GM19372 (cell line): ENCODE measurements around the gene ZSCAN10.
A peak's percentile ranks its signal among the peaks of the same experiment; 100 is the strongest.
"Not testable (repeated sequence)": the region's sequence is repeated elsewhere in the genome, so short reads cannot be mapped to it uniquely, and the experiment has no call there.

Experiments used
- ATAC-seq: cut with Tn5 transposase; IDR thresholded peaks from one replicate; pipeline ENCODE4 v1.9.1; 2021; ENCODE audit warnings: mild to moderate bottlenecking, low read depth, moderate library complexity; ENCODE audit not compliant: unreplicated experiment

ZSCAN10 gene

DNA sequence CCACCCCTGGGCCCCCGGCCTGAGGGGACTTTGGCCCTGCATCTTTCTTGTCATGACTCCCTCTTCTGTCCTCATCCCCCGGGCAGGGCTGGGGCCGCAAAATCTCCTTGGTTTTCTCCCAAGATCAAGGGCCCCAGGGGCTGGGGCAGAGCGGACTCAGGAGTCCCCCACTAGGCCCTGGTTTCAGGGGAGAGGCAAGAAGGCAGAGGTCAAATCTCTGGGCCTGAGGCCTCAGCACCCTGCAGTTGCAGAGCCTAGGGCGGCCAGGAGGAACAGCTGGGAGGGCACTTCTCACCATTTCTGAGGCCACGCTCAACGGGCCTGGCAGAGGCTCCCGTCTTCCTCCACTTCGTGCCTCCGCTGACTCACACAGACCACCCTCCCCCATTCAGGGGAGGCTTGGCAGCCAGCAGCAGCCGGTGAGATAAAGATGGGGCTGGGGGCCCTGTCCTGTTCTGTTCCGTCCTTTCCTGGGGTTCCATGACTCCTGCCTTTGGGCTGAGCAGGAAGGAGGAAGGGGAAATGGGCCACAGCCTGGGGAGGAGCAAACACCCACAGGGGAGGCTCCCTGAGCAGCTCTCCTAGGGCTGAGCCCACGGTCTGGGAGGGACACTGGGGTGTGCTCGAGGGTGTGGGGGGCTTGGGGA lies 12.4 kb downstream of the ZSCAN10 start:
- no peak for ATAC-seq

DNA sequence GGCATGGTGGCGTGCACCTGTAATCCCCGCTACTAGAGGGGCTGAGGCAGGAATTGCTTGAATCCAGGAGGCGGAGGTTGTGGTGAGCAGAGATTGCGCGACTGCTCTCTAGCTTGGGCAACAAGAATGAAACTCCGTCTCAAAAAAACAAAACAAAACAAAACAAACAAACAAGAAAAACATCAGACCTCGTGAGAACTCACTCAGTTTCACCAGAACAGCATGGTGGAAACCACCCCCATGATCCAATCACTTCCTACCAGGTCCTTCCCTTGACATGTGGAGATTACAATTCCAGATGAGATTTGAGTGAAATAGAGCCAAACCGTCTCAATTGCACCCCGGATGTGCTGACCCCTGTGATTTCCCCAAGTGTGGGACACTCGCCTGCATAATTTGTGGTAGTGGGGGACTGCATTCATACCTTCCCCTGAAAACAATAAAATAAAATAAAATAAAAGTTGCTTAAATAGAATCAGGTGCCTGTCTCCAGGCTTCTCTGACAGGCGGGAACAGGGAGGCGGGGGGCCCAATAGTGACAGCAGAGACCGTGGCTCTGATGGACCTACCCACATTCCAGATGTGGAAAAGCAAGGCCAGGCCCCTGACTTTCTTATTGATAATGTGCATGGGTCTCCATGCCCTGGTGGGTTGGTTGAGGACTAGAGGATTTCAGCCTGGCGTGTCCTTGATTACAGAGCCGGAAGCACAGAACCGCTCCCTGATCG lies 13.1 kb downstream of the ZSCAN10 start:
- no peak for ATAC-seq

DNA sequence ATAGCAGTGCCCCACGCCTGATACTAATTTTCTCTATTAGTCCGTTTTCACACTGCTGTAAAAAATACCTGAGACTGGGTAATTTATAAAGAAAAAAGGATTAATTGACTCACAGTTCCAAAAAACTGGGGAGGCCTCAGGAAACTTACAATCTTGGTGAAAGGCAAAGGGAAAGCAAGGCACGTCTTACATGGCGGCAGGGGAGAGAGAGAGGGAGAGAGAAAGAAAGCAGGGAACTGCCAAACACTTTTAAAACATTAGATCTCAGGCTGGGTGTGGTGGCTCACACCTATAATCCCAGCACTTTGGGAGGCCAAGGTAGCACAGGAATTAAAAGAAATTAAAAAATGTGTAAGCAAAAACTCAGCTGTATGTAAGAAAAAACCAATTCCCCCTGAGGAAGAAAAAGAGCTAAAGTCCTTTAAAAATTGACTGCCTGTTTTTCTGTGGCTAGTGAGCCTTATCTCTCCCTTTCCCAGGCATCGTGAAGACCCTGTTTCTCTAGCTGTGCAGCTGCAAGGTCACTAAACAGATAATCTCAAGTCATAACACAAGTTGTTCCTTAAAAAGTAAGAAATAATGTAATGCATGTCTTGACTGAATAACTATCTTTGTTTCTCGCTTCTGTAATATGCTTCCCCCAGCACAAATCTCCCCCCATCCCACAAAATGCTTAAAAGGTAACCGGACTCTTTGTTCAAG lies 14.0 kb downstream of the ZSCAN10 start:
- ATAC-seq, result no peak

DNA sequence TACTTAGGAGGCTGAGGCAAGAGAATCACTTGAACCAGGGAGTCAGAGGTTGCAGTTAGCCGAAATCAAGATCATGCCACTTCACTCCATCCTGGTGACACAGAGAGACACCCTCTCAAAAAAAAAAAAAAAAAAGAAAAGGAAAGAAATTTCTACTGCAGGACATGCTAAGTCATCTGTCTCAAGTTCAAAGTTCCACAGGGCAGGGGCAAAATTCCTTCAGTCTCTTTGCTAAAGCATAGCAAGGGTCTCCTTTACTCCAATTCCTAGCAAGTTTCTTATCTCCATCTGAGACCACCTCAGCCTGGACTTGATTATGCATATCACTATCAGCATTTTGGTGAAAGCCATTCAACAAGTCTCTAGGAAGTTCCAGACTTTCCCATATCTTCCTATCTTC lies 14.6 kb downstream of the ZSCAN10 start:
- ATAC-seq, result no peak

DNA sequence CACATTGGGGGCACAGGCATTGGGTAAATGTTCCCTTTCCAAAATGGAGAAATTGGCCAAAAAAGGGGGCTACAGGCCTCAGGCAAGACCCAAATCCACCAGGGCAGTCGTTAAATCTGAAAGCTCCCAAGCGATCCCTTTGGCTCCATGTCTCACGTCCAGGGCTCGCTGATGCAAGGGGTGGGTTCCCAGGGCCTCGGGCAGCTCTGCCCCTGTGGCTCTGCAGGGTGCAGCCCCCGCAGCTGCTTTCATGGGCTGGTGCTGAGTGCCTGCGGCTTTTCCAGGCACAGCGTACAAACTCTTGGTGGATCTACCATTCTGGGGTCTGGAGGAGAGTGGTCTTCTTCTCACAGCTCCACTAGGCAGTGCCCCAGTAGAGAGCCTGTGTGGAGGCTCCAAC lies 15.7 kb downstream of the ZSCAN10 start:
- ATAC-seq, result not testable (repeated sequence)

DNA sequence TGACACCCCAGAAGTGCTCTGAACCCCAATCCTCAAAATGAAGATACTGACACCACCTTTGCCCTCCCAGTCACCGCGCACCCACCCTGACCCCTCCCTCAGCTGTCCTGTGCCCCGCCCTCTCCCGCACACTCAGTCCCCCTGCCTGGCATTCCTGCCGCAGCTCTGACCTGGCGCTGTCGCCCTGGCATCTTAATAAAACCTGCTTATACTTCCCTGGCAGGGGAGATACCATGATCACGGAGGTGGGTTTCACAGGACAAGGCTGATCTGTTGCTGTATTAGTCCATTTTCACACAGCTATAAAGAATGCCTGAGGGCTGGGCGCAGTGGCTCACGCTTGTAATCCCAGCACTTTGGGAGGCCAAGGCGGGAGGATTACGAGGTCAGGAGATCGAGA lies 17.1 kb downstream of the ZSCAN10 start:
- not testable (repeated sequence) for ATAC-seq

DNA sequence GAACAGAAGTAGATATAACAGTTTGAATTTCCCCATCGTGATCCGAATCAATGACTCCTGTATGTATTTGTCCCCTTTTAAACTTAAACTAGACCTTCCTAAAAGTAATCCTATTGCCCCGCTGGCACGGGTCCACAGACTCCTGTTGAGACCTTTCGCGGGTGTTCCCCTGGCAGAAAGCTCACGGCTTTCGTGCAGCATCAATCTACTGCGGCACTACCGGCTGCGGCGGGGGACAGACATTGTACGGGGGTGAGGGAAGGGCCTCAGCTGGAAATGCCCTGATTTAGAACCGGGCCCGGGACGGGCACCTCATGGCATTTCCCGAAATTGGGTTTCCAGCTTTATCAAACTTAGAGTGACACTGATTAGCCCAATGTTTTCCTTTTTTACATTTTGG lies 19.1 kb downstream of the ZSCAN10 start:
- ATAC-seq, result no peak

DNA sequence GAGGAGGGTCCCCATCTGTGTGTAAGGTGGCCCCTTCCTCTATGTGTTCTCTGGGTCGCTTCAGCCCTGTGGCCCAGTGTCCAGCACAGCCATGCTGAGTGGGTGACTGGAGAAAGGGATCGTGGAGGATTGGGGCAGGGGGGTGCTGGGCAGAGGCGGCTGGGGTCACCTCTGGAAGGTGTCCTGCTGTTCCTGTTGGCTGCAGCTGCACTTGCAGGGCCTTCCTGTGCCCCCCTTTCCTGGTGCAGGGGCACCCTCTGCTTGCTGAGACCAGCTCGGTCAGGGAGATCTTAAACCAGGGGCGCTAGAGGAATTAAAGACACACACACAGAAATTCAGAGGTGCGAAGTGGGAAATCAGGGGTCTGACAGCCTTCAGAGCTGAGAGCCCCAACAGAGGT lies 22.5 kb downstream of the ZSCAN10 start:
- ATAC-seq, result no peak

DNA sequence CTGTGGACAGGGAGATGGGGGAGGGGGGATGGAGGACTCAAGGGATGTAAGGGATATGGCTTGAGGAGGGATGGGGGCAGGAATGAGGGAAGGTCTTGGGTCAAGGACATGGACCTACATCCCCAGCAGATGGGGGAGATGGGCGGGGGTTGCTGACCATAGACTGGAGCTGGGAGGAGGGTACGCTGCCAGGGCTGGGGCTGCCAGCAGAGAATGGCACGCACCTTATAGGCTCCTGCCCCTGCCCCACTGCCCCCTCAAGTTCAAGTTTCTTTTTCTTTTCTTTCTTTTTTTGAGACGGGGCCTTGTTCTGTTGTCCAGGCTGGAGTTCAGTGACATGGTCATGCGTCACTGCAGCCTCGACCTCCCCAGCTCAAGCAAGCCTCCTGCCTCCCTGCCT lies 23.1 kb downstream of the ZSCAN10 start:
- not testable (repeated sequence) for ATAC-seq

DNA sequence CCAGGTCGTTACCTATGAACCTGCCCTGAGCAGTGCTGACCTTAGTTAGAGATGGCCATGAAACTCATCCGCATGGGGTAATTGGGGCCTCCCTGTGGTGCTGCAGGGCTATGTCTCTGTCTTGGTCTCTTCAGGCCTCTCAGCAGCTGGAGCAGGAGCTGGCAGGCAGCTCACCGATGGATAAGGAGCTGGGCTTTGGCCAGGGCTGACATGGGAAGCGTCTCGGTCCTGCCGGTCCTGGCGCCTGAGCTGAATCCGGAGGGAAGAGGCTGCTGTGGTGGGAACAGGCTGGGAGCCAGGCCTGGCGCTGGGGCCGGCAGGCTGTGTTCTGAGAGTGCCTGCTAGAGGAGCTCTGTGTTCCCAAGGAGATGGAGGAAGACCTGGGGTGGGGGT lies 23.6 kb downstream of the ZSCAN10 start:
- no peak for ATAC-seq

DNA sequence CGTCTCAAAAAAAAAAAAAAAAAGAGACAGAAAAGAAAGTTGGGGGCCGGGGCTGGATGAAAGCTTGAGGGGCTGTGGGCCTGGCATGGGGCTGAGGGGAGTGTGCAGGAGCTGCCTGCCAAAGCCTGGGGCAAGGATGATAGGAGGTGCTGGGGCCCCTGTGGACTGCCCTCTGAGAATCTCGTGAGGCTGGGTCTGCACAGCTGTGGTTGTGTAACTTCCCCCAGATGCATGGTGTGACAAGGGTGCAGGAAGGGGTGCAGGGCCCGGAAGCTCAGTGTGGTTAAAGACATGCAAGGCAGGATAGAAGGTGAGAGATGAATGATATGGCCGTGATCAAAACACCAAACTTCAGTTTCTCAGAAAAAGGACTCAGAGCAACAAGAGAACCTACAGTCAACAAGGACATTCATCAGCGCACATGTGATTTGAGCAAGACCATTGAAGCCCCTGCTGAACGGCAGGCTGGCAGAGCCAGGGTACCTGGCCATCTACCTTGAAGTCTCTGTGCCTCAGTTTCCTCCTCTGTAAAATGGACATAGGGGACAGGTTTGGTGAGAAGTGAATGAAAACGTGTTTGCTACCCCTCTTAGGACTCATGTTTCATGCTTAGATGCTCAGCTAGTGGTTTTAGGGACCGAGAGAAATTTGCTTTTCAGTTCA lies 24.1 kb downstream of the ZSCAN10 start:
- ATAC-seq, result peak; percentile 53

DNA sequence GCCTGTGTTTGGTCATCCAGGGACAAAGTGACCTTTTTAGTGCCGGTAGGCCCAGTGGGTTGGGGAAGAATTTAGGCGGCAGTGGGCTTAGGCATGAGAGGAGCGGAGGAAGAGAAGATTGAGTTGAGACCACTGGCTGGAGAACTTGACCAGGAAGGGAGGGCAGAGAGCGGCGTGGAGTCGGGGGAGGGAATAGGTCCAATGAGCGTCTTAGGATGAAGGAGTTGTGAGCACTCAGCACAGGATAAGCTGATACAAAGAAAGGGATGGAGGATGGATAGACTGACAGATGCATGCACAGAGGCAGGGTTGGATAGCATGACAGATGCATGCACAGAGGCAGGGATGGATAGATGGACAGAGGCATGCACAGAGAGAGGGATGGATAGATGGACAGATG lies 25.6 kb downstream of the ZSCAN10 start:
- no peak for ATAC-seq

DNA sequence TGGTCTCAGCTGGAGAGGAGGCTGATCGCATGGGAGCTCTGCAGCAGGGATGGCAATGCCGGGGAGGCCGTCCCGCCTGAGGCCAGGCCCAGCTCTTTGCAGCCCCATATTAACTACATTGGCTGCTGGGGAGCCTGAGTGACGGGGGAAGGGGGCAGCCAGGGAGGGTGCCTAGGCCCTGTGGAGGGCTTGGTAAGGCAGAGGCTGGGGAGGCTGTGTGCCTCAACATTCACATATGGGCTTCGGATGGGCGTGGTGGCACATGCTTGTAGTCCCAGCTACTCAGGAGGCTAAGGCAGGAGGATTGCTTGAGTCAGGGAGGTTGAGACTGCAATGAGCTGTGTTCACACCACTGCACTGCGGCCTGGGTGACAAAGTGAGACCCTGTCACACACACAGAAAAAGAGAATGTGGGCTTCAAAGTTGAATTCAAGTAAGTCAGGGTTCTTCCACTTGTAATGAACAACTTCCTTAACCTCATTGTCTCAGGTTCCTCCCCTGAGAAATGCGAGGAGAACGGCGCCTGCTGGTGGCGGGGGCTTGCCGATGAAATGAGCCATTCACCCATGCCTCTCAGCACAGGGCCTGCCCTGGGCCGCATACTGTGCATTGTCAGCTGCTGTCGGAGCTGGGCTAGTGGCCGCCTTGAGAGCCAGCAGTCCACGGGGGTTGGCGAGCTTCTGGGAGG lies 26.4 kb downstream of the ZSCAN10 start:
- not testable (repeated sequence) for ATAC-seq

DNA sequence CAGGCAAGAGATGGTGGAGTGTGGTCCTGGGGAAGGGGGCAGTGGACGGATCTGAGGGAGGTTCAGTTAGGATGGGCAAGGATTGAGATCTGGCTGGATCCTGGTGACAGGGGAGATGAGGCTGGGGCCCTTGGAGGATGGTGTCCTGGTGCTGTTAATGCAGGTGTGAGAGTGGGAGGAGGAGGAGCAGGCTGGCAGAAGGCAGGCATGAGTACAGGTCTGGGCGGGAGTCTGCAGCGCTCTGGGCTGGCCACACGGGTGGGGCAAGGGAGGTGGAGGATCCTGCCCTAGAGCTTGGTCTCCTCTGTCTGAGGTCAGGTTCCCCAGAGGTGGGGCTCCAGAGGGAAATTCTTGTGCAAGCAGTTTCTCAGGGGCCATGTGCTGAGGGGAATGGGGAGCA lies 26.9 kb downstream of the ZSCAN10 start:
- not testable (repeated sequence) for ATAC-seq

DNA sequence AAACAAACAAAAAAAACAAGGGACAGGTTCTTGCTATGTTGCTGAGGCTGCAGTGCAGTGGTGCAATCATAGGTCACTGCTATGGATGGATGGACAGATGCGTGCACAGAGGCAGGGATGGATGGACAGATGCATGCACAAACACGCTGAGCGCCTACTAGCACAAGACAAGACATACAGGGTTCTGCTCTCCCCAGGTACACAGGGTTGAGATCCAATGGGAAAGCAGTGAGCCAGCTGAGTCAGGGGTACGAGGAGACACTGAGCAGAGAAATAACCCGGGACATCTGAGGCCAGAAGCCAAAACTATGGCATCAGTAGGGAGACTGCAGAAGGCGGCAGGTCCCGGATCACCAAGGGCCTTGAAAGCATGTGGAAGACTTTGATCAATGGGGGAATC lies 27.4 kb downstream of the ZSCAN10 start:
- no peak for ATAC-seq

DNA sequence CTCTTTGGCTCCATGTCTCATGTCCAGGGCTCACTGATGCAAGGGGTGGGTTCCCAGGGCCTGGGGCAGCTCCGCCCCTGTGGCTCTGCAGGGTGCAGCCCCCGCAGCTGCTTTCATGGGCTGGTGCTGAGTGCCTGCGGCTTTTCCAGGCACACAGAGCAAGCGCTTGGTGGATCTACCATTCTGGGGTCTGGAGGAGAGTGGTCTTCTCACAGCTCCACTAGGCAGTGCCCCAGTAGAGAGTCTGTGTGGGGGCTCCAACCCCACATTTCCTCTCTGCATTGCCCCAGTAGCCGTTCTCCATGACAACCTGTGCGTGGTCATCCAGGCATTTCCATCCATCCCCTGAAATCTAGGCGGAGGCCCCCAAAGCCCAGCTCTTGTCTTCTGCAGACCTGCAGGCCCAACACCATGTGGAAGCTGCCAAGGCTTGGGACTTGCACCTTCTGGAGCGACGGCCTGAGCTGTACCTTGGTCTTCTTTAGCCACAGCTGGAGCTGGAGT lies 28.4 kb downstream of the ZSCAN10 start:
- ATAC-seq, result no peak

DNA sequence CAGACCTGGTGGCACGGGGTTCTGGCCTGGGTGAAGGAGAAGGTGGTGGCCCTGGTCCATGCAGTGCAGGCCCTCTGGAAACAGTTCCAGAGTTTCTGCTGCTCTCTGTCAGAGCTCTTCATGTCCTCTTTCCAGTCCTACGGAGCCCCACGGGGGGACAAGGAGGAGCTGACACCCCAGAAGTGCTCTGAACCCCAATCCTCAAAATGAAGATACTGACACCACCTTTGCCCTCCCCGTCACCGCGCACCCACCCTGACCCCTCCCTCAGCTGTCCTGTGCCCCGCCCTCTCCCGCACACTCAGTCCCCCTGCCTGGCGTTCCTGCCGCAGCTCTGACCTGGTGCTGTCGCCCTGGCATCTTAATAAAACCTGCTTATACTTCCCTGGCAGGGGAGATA lies 29.9 kb downstream of the ZSCAN10 start:
- ATAC-seq, result not testable (repeated sequence)

DNA sequence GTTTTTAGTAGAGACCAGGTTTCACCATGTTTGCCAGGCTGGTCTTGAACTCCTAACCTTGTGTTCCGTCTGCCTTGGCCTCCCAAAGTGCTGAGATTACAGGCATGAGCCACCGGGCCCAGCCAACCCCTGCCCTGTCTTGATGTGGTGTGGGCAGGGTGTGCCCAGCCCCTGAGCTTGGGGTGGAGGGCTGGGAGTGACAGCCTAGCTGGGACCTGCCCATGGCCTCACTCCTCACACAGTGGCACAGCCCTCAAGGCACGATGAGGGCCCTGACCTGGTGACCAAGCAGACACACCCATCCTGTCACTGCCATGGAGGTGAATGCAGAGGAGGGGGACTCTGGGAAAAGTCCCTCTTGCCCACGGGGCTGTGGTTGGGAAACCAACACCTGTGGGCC lies 30.6 kb downstream of the ZSCAN10 start:
- no peak for ATAC-seq

DNA sequence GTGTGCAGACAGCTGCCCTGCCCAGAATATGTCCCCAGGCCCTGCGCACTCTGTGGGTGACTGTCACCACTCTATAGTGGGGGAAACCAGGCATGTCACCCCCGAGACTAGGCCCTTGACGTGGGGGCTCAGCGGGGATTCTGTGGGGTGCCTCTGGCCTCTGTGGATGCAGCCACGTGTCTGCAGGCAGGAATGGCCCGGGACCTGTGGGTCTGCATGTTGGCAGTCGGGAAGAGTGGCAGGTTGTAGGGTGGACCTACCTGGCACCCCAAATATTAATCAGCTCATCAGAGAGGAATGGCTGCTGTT lies 32.7 kb downstream of the ZSCAN10 start:
- no peak for ATAC-seq

DNA sequence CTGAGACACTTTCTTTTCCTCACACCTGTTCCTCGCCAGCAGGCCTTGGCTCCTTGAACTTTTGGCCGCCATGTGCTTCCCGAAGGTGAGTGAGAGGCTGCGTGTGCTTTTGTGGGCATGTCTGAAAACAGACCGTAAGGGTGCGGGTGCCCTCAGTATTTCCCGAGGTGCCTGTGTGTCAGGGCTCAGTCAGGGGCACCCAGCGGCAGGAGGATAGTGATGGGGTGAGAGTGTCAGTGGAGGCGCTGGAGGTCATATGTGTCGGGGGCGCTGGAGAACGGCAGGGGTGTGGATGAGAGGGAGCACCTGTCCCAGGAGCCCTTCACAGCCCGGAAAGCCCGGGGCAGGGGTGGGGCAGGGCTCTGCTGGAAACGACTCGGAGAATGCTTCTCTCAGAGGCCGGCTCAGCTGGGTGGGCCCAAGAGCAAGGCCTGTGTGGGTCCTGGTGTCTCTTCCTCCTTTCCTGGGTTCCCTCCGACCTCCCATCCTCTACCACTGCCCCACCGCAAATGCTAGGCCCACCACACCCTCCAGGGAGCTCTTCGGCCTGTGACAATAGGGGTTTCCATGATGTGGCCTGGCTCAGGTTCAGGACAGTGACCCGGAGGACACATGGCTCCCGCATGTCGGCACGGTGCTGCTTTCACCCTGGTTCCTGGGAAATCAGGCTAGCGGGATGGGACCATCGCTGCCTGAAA lies 33.2 kb downstream of the ZSCAN10 start:
- ATAC-seq, result no peak
